Uterus (tissue), 2 donors: ENCODE data around the gene GGT5.

Experiments
- POLR2A ChIP-seq, 2 donors: fragments of 450-650 bp; IDR thresholded peaks; one replicate each; pipeline ENCODE4 v1.6.1; 2016; ENCODE audit warnings: antibody characterized with exemption in 2 of 2, mild to moderate bottlenecking in 1 of 2, moderate library complexity in 1 of 2
- TF ChIP-seq, protein P1 (sequence below), 4 experiments: fragments of 200-600 bp in 2 of 4; fragments of 450-650 bp in 2 of 4; sonication (generic) in 2 of 4; IDR thresholded peaks; one replicate each; pipeline ENCODE4 v1.5.1; 2016 to 2019; ENCODE audit warnings: antibody characterized with exemption in 4 of 4, mild to moderate bottlenecking in 2 of 4, moderate library complexity in 1 of 4

DNA sequence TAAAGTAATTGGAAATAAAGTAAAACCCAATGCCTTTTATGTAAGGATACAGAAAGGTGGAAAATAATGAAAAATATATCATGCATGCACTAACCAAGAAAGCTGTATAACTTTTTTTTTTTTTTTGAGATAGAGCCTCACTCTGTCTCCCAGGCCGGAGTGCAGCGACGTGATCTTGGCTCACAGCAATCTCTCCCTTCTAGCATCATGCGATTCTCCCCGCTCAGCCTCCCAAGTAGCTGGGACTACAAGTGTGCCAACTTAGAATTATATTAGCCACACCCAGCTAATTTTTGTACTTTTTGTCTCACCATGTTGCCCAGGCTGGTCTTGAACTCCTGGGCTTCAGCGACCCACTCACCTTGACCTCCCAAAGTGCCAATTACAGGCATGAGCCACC, 4.5 kb downstream of the GGT5 start:
- TF ChIP-seq, protein P1, sequence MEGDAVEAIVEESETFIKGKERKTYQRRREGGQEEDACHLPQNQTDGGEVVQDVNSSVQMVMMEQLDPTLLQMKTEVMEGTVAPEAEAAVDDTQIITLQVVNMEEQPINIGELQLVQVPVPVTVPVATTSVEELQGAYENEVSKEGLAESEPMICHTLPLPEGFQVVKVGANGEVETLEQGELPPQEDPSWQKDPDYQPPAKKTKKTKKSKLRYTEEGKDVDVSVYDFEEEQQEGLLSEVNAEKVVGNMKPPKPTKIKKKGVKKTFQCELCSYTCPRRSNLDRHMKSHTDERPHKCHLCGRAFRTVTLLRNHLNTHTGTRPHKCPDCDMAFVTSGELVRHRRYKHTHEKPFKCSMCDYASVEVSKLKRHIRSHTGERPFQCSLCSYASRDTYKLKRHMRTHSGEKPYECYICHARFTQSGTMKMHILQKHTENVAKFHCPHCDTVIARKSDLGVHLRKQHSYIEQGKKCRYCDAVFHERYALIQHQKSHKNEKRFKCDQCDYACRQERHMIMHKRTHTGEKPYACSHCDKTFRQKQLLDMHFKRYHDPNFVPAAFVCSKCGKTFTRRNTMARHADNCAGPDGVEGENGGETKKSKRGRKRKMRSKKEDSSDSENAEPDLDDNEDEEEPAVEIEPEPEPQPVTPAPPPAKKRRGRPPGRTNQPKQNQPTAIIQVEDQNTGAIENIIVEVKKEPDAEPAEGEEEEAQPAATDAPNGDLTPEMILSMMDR (IDR thresholded peaks at IDR 0.05) = no peak
- TF ChIP-seq POLR2A (IDR thresholded peaks at IDR 0.05) = no peak
